ENCODE measurements around the gene CAPN7. TPM values are rescaled to one million over a fixed set of nuclear protein-coding genes. Genes with fewer than 3 reads are reported as not detected.

CAPN7 gene
- total RNA-seq, 5 donors from 2014 or later (not counting 1 experiment from before 2014, with no cell fraction given), result 62.2 to 82.5 (median 74.6) TPM

Other genes with a start within 250 kb of the CAPN7 start
- gene MRPS25, start 140.9 kb upstream of the CAPN7 start, total RNA-seq, result 100 to 1,000 TPM in 1 of 5 donors, 10 to 100 TPM in 4; 55.7 to 102 (median 87.3) TPM
- 10 to 100 TPM; 24.7 to 42.7 (median 34.4) TPM for gene RBSN, start 107.1 kb upstream of the CAPN7 start, total RNA-seq
- 10 to 100 TPM; 25.0 to 66.7 (median 41.7) TPM for gene SH3BP5, start 126.3 kb downstream of the CAPN7 start, total RNA-seq
- gene METTL6, start 221.3 kb downstream of the CAPN7 start, total RNA-seq, result 10 to 100 TPM in 4 of 5 donors, 1 to 10 TPM in 1; 8.1 to 19.9 (median 14.7) TPM
- gene EAF1, start 221.4 kb downstream of the CAPN7 start, total RNA-seq, result 10 to 100 TPM; 17.9 to 29.7 (median 22.8) TPM

Measured in T-cell (primary cell).